SJCRH30 (cell line): ENCODE measurements around the gene CDH4. TPM values are rescaled to one million over a fixed set of nuclear protein-coding genes. Genes with fewer than 3 reads are reported as not detected.

ENCODE experiments used
- DNase-seq, 2 experiments: peaks; one replicate each; pipeline ENCODE4 v3.0.0-alpha.2; 2015 to 2020
- H3K27ac ChIP-seq: fragments of 250-450 bp; sonication (Bioruptor Pico); 2 replicates; pipeline ENCODE4 v1.5.1; 2020; ENCODE audit warnings: mild to moderate bottlenecking, moderate library complexity
- H3K27me3 ChIP-seq: fragments of 250-450 bp; sonication (Bioruptor Pico); 2 replicates; pipeline ENCODE4 v1.5.1; 2020; ENCODE audit warnings: mild to moderate bottlenecking, moderate library complexity
- H3K36me3 ChIP-seq: fragments of 250-450 bp; sonication (Bioruptor Pico); 2 replicates; pipeline ENCODE4 v1.5.1; 2020; ENCODE audit warnings: mild to moderate bottlenecking, moderate library complexity
- H3K4me1 ChIP-seq: fragments of 250-450 bp; sonication (Bioruptor Pico); 2 replicates; pipeline ENCODE4 v1.5.1; 2020; ENCODE audit warnings: mild to moderate bottlenecking, moderate library complexity
- H3K4me3 ChIP-seq: fragments of 250-450 bp; sonication (Bioruptor Pico); 2 replicates; pipeline ENCODE4 v1.5.1; 2020; ENCODE audit warnings: mild to moderate bottlenecking, moderate library complexity
- H3K9me3 ChIP-seq: fragments of 250-450 bp; sonication (Bioruptor Pico); replicated peaks from 2 replicates; pipeline ENCODE4 v1.5.1; 2020; ENCODE audit warnings: mild to moderate bottlenecking, moderate library complexity
- total RNA-seq: library from RNA; depleted of rRNA; stranded (reverse); fragments of >200 nt; shearing (Covaris generic); gene quantifications from 2 replicates; pipeline ENCODE4 v1.2.3, GENCODE V29; 2014

Gene CDH4
- total RNA-seq, 1 experiment from 2014 or later, result 0.06 TPM

GRCh38 chr20:61694682-61695081, 442.6 kb downstream of the CDH4 start:
- Histone ChIP-seq H3K4me3 (no peak overlapping the region), H3K27ac (no peak overlapping the region), H3K36me3 (no peaks in the 10 kb centered on the region), H3K4me1 (no peaks in the 10 kb centered on the region), H3K9me3 (no peaks in the 10 kb centered on the region), H3K27me3 (peaks cover 65% of the 10 kb centered on the region)
- no peak for DNase-seq

GRCh38 chr20:61695741-61696140, 443.7 kb downstream of the CDH4 start:
- Histone ChIP-seq H3K36me3 (no peaks in the 10 kb centered on the region), H3K4me3 (no peak overlapping the region), H3K27ac (no peak overlapping the region), H3K27me3 (peaks cover 73% of the 10 kb centered on the region), H3K9me3 (no peaks in the 10 kb centered on the region), H3K4me1 (no peaks in the 10 kb centered on the region)
- no peak for DNase-seq

- peaks cover 79% of the 10 kb centered on the region for H3K27me3 ChIP-seq
- H3K27ac ChIP-seq, result no peak overlapping the region
- H3K4me1 ChIP-seq, result no peaks in the 10 kb centered on the region
- H3K9me3 ChIP-seq, result no peaks in the 10 kb centered on the region
- H3K4me3 ChIP-seq, result no peak overlapping the region
- DNase-seq, result no peak
- H3K36me3 ChIP-seq, result no peaks in the 10 kb centered on the region
Observed at GRCh38 chr20:61696181-61696735, 444.2 kb downstream of the CDH4 start.

GRCh38 chr20:61697666-61698597, 445.9 kb downstream of the CDH4 start:
- H3K4me1 ChIP-seq, result no peaks in the 10 kb centered on the region
- no peak overlapping the region for H3K27ac ChIP-seq
- DNase-seq, result no peak
- no peak overlapping the region for H3K4me3 ChIP-seq
- H3K27me3 ChIP-seq, result peaks cover 89% of the 10 kb centered on the region
- H3K36me3 ChIP-seq, result no peaks in the 10 kb centered on the region
- no peaks in the 10 kb centered on the region for H3K9me3 ChIP-seq

- peaks cover 92% of the 10 kb centered on the region for H3K27me3 ChIP-seq
Observed at GRCh38 chr20:61698598-61699494, 446.8 kb downstream of the CDH4 start.

GRCh38 chr20:61699495-61700374, 447.7 kb downstream of the CDH4 start:
- no peak for DNase-seq
- H3K4me3 ChIP-seq, result no peak overlapping the region
- H3K27me3 ChIP-seq, result peaks cover 95% of the 10 kb centered on the region
- H3K27ac ChIP-seq, result no peak overlapping the region
- no peaks in the 10 kb centered on the region for H3K36me3 ChIP-seq
- no peaks in the 10 kb centered on the region for H3K4me1 ChIP-seq
- no peaks in the 10 kb centered on the region for H3K9me3 ChIP-seq

More at GRCh38 chr20:61698598-61699494, 446.8 kb downstream of the CDH4 start:
- H3K27ac ChIP-seq, result no peak overlapping the region
- no peak for DNase-seq
- no peaks in the 10 kb centered on the region for H3K36me3 ChIP-seq
- H3K4me1 ChIP-seq, result no peaks in the 10 kb centered on the region
- no peaks in the 10 kb centered on the region for H3K9me3 ChIP-seq
- H3K4me3 ChIP-seq, result no peak overlapping the region

- Histone ChIP-seq H3K4me3 (no peak overlapping the region), H3K27me3 (peaks cover 95% of the 10 kb centered on the region), H3K27ac (no peak overlapping the region), H3K4me1 (no peaks in the 10 kb centered on the region), H3K9me3 (no peaks in the 10 kb centered on the region), H3K36me3 (no peaks in the 10 kb centered on the region)
- no peak for DNase-seq
Observed at GRCh38 chr20:61700595-61701140, 448.6 kb downstream of the CDH4 start.

GRCh38 chr20:61701401-61701800, 449.3 kb downstream of the CDH4 start:
- Histone ChIP-seq H3K27ac (no peak overlapping the region), H3K27me3 (peaks cover 94% of the 10 kb centered on the region), H3K36me3 (no peaks in the 10 kb centered on the region), H3K9me3 (no peaks in the 10 kb centered on the region), H3K4me1 (no peaks in the 10 kb centered on the region), H3K4me3 (no peak overlapping the region)
- DNase-seq, result no peak

GRCh38 chr20:61701802-61702201, 449.7 kb downstream of the CDH4 start:
- Histone ChIP-seq H3K4me3 (no peak overlapping the region), H3K27me3 (peaks cover 94% of the 10 kb centered on the region), H3K36me3 (no peaks in the 10 kb centered on the region), H3K4me1 (no peaks in the 10 kb centered on the region), H3K27ac (no peak overlapping the region), H3K9me3 (no peaks in the 10 kb centered on the region)
- no peak for DNase-seq

- Histone ChIP-seq H3K27me3 (peaks cover 96% of the 10 kb centered on the region), H3K9me3 (no peaks in the 10 kb centered on the region), H3K4me3 (no peak overlapping the region), H3K4me1 (no peaks in the 10 kb centered on the region), H3K27ac (no peak overlapping the region), H3K36me3 (no peaks in the 10 kb centered on the region)
- no peak for DNase-seq
Observed at GRCh38 chr20:61702246-61702645, 450.2 kb downstream of the CDH4 start.

- H3K4me3 ChIP-seq, result no peak overlapping the region
- no peak for DNase-seq
- H3K9me3 ChIP-seq, result no peaks in the 10 kb centered on the region
- H3K27me3 ChIP-seq, result peaks cover 83% of the 10 kb centered on the region
- no peak overlapping the region for H3K27ac ChIP-seq
- no peaks in the 10 kb centered on the region for H3K4me1 ChIP-seq
- H3K36me3 ChIP-seq, result no peaks in the 10 kb centered on the region
Observed at GRCh38 chr20:61704661-61705060, 452.6 kb downstream of the CDH4 start.

- no peak overlapping the region for H3K4me3 ChIP-seq
- no peak for DNase-seq
- peaks cover 80% of the 10 kb centered on the region for H3K27me3 ChIP-seq
- H3K4me1 ChIP-seq, result no peaks in the 10 kb centered on the region
- H3K9me3 ChIP-seq, result no peaks in the 10 kb centered on the region
- no peaks in the 10 kb centered on the region for H3K36me3 ChIP-seq
- no peak overlapping the region for H3K27ac ChIP-seq
Observed at GRCh38 chr20:61705386-61706258, 453.6 kb downstream of the CDH4 start.

GRCh38 chr20:61706259-61706961, 454.3 kb downstream of the CDH4 start:
- no peak overlapping the region for H3K4me3 ChIP-seq
- H3K27ac ChIP-seq, result no peak overlapping the region
- H3K9me3 ChIP-seq, result no peaks in the 10 kb centered on the region
- no peak for DNase-seq
- H3K4me1 ChIP-seq, result no peaks in the 10 kb centered on the region
- H3K36me3 ChIP-seq, result no peaks in the 10 kb centered on the region
- H3K27me3 ChIP-seq, result peaks cover 74% of the 10 kb centered on the region
